DND-41 (cell line): Measurements from ENCODE around the gene SLC41A3.

Source experiments
- ATAC-seq: fragments of 200-7000 bp; cut with Tn5 transposase; 3 replicates; pipeline ENCODE4 v1.9.1; 2021; ENCODE audit warnings: low read depth; ENCODE audit not compliant: insufficient read depth
- DNase-seq: peaks from one replicate; pipeline ENCODE4 v3.0.0-alpha.2; 2020
- H2AFZ ChIP-seq: 2 replicates; pipeline ENCODE4 v1.6.0; 2012; ENCODE audit warnings: low read depth, low read length
- H3K27ac ChIP-seq: 2 replicates; pipeline ENCODE4 v1.5.1; 2012; ENCODE audit warnings: low read length, inconsistent platforms
- H3K27me3 ChIP-seq: fragments of 200-600 bp; sonication (generic); 2 replicates; pipeline ENCODE4 v1.6.0; 2012; ENCODE audit warnings: low read length, mild to moderate bottlenecking, inconsistent platforms; ENCODE audit not compliant: insufficient read depth, poor library complexity
- H3K36me3 ChIP-seq: 2 replicates; pipeline ENCODE4 v1.5.1; 2012; ENCODE audit warnings: low read length, inconsistent platforms; ENCODE audit not compliant: insufficient read depth
- H3K4me1 ChIP-seq: 2 replicates; pipeline ENCODE4 v1.5.1; 2012; ENCODE audit warnings: mild to moderate bottlenecking, low read length; ENCODE audit not compliant: insufficient read depth
- H3K4me2 ChIP-seq: 2 replicates; pipeline ENCODE4 v1.6.0; 2012; ENCODE audit warnings: mild to moderate bottlenecking, moderate library complexity, low read length, inconsistent platforms; ENCODE audit not compliant: insufficient read depth
- H3K4me3 ChIP-seq, 2 experiments: fragments of 200-600 bp in 1 of 2; shearing (Covaris generic) in 1 of 2; 2 replicates each; pipeline ENCODE4 v1.5.1; 2012 to 2016; ENCODE audit warnings: inconsistent platforms in 2 of 2, low read length in 2 of 2, mild to moderate bottlenecking in 2 of 2, low read depth in 1 of 2, moderate library complexity in 1 of 2
- H3K79me2 ChIP-seq: 2 replicates; pipeline ENCODE4 v1.6.0; 2012; ENCODE audit warnings: low read length, inconsistent platforms; ENCODE audit not compliant: insufficient read depth
- H3K9ac ChIP-seq: 2 replicates; pipeline ENCODE4 v1.6.0; 2012; ENCODE audit warnings: low read depth, mild to moderate bottlenecking, inconsistent platforms, low read length, moderate library complexity
- H3K9me3 ChIP-seq: 2 replicates; pipeline ENCODE4 v1.5.1; 2012; ENCODE audit warnings: low read length, moderate library complexity, mild to moderate bottlenecking, inconsistent platforms; ENCODE audit not compliant: insufficient read depth, severe bottlenecking
- H4K20me1 ChIP-seq: 2 replicates; pipeline ENCODE4 v1.6.0; 2012; ENCODE audit warnings: low read length; ENCODE audit not compliant: insufficient read depth
- EZH2 ChIP-seq: IDR thresholded peaks from 3 replicates; pipeline ENCODE4 v1.6.1; 2012; ENCODE audit warnings: borderline replicate concordance, low read depth, mild to moderate bottlenecking, moderate library complexity, low read length, inconsistent platforms; ENCODE audit not compliant: severe bottlenecking
- TF ChIP-seq, protein P1 (sequence below): IDR thresholded peaks from 2 replicates; pipeline ENCODE4 v1.5.1; 2012; ENCODE audit warnings: borderline replicate concordance, low read length, moderate library complexity, mild to moderate bottlenecking; ENCODE audit not compliant: poor library complexity, severe bottlenecking; ENCODE audit errors: extremely low read depth

SLC41A3 gene

GRCh38 chr3:126107957-126108675, 24.2 kb upstream of the SLC41A3 start:
- TF ChIP-seq EZH2 = no peak
- TF ChIP-seq, protein P1, sequence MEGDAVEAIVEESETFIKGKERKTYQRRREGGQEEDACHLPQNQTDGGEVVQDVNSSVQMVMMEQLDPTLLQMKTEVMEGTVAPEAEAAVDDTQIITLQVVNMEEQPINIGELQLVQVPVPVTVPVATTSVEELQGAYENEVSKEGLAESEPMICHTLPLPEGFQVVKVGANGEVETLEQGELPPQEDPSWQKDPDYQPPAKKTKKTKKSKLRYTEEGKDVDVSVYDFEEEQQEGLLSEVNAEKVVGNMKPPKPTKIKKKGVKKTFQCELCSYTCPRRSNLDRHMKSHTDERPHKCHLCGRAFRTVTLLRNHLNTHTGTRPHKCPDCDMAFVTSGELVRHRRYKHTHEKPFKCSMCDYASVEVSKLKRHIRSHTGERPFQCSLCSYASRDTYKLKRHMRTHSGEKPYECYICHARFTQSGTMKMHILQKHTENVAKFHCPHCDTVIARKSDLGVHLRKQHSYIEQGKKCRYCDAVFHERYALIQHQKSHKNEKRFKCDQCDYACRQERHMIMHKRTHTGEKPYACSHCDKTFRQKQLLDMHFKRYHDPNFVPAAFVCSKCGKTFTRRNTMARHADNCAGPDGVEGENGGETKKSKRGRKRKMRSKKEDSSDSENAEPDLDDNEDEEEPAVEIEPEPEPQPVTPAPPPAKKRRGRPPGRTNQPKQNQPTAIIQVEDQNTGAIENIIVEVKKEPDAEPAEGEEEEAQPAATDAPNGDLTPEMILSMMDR = no peak
- no peak overlapping the region for H3K4me3 ChIP-seq
- ATAC-seq = no peak
- no peaks in the 10 kb centered on the region for H3K79me2 ChIP-seq
- no peak for DNase-seq
- no peaks in the 10 kb centered on the region for H3K9me3 ChIP-seq
- no peaks in the 10 kb centered on the region for H4K20me1 ChIP-seq
- H3K27ac ChIP-seq = no peak overlapping the region
- H3K36me3 ChIP-seq = no peaks in the 10 kb centered on the region
- no peak overlapping the region for H2AFZ ChIP-seq
- no peak overlapping the region for H3K4me2 ChIP-seq
- no peaks in the 10 kb centered on the region for H3K4me1 ChIP-seq
- no peaks in the 10 kb centered on the region for H3K27me3 ChIP-seq
- no peak overlapping the region for H3K9ac ChIP-seq

- Histone ChIP-seq H3K27ac (no peak overlapping the region), H3K9me3 (no peaks in the 10 kb centered on the region), H3K36me3 (no peaks in the 10 kb centered on the region), H3K4me2 (no peak overlapping the region), H3K9ac (no peak overlapping the region), H3K4me3 (no peak overlapping the region), H4K20me1 (no peaks in the 10 kb centered on the region), H3K27me3 (no peaks in the 10 kb centered on the region), H3K4me1 (no peaks in the 10 kb centered on the region), H3K79me2 (no peaks in the 10 kb centered on the region), H2AFZ (no peak overlapping the region)
- ATAC-seq (no peak), DNase-seq (no peak)
- no peak for TF ChIP-seq EZH2
- TF ChIP-seq, protein P1 = no peak
Measured at GRCh38 chr3:126107203-126107939, 23.4 kb upstream of the SLC41A3 start.

- Histone ChIP-seq H3K36me3 (no peaks in the 10 kb centered on the region), H3K27ac (no peak overlapping the region), H3K9ac (no peak overlapping the region), H3K79me2 (no peaks in the 10 kb centered on the region), H3K9me3 (no peaks in the 10 kb centered on the region), H3K27me3 (no peaks in the 10 kb centered on the region), H3K4me1 (no peaks in the 10 kb centered on the region), H3K4me2 (no peak overlapping the region), H4K20me1 (no peaks in the 10 kb centered on the region), H2AFZ (no peak overlapping the region), H3K4me3 (no peak overlapping the region)
- DNase-seq (no peak), ATAC-seq (no peak)
- TF ChIP-seq, protein P1 = no peak
- no peak for TF ChIP-seq EZH2
Measured at GRCh38 chr3:126106336-126107202, 22.6 kb upstream of the SLC41A3 start.
